Colonic mucosa (tissue), 4 donors: ENCODE data around the gene TMEM132D. TPM values are rescaled to one million over a fixed set of nuclear protein-coding genes. Genes with fewer than 3 reads are reported as not detected.

Experiments
- DNase-seq: peaks from one replicate; pipeline ENCODE4 v3.0.0-alpha.2; 2020
- H3K27ac ChIP-seq: fragments of 200-600 bp; one replicate; pipeline ENCODE4 v1.8.0; 2021
- H3K27me3 ChIP-seq: fragments of 200-600 bp; one replicate; pipeline ENCODE4 v1.8.0; 2021
- H3K36me3 ChIP-seq: fragments of 200-600 bp; one replicate; pipeline ENCODE4 v1.8.0; 2021
- H3K4me1 ChIP-seq: fragments of 200-600 bp; one replicate; pipeline ENCODE4 v1.8.0; 2021; ENCODE audit warnings: mild to moderate bottlenecking
- H3K4me3 ChIP-seq: fragments of 200-600 bp; one replicate; pipeline ENCODE4 v1.8.0; 2021
- H3K9ac ChIP-seq, 2 donors: one replicate each; pipeline ENCODE4 v1.7.0; 2013; ENCODE audit warnings: control low read depth in 2 of 2, low read depth in 2 of 2, low read length in 2 of 2
- H3K9me3 ChIP-seq: fragments of 200-600 bp; one replicate; pipeline ENCODE4 v1.8.0; 2021
- intact Hi-C: fragments of 100-400 bp; cut with DNase I; formaldehyde crosslinking; loops from one replicate; pipeline ENCODE4 v1.14.1; 2022
- total RNA-seq, 2 donors: library from RNA; stranded (reverse); fragmentation: NEBNext Ultra II Directional in 1 of 2; extraction: Animal tissue kit (Norgen Biotek cat#: 25700) in 1 of 2; gene quantifications; one replicate each; pipeline ENCODE4 v1.2.1, GENCODE V29; 2021
- TF ChIP-seq, protein P1 (sequence below): fragments of 200-600 bp; IDR thresholded peaks from one replicate; pipeline ENCODE4 v1.8.0; 2022; ENCODE audit warnings: antibody characterized with exemption, mild to moderate bottlenecking
- donor health status: healthy.
- donor health status: DM: no; HTN: no; CAD: no.
- donor health status: DM: no; HTN: no; CAD: no.

Gene TMEM132D
- total RNA-seq, 2 donors from 2014 or later, result 0.17 to 0.32 TPM

- Histone ChIP-seq H3K36me3 (no peaks in the 10 kb centered on the region), H3K4me1 (no peaks in the 10 kb centered on the region), H3K4me3 (no peak overlapping the region), H3K27me3 (no peaks in the 10 kb centered on the region), H3K9me3 (no peaks in the 10 kb centered on the region), H3K27ac (no peak overlapping the region), H3K9ac (no peak overlapping the region)
- intact Hi-C loops, result no loop called here
- DNase-seq, result no peak
- TF ChIP-seq, protein P1, sequence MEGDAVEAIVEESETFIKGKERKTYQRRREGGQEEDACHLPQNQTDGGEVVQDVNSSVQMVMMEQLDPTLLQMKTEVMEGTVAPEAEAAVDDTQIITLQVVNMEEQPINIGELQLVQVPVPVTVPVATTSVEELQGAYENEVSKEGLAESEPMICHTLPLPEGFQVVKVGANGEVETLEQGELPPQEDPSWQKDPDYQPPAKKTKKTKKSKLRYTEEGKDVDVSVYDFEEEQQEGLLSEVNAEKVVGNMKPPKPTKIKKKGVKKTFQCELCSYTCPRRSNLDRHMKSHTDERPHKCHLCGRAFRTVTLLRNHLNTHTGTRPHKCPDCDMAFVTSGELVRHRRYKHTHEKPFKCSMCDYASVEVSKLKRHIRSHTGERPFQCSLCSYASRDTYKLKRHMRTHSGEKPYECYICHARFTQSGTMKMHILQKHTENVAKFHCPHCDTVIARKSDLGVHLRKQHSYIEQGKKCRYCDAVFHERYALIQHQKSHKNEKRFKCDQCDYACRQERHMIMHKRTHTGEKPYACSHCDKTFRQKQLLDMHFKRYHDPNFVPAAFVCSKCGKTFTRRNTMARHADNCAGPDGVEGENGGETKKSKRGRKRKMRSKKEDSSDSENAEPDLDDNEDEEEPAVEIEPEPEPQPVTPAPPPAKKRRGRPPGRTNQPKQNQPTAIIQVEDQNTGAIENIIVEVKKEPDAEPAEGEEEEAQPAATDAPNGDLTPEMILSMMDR, result no peak
Measured at GRCh38 chr12:129779989-129780388, 123.8 kb downstream of the TMEM132D start.

- no peak for DNase-seq
- intact Hi-C loops, result no loop called here
- Histone ChIP-seq H3K4me3 (no peak overlapping the region), H3K27me3 (no peaks in the 10 kb centered on the region), H3K9ac (no peak overlapping the region), H3K9me3 (no peaks in the 10 kb centered on the region), H3K4me1 (no peaks in the 10 kb centered on the region), H3K36me3 (no peaks in the 10 kb centered on the region), H3K27ac (no peak overlapping the region)
- TF ChIP-seq, protein P1, result no peak
Measured at GRCh38 chr12:129779033-129779432, 124.8 kb downstream of the TMEM132D start.

- H3K4me1 ChIP-seq, result no peaks in the 10 kb centered on the region
- intact Hi-C loops, result no loop called here
- no peaks in the 10 kb centered on the region for H3K9me3 ChIP-seq
- H3K4me3 ChIP-seq, result no peak overlapping the region
- H3K36me3 ChIP-seq, result no peaks in the 10 kb centered on the region
- no peaks in the 10 kb centered on the region for H3K27me3 ChIP-seq
- no peak overlapping the region for H3K9ac ChIP-seq
- TF ChIP-seq, protein P1, result no peak
- DNase-seq, result no peak
- no peak overlapping the region for H3K27ac ChIP-seq
Measured at GRCh38 chr12:129776977-129777667, 126.7 kb downstream of the TMEM132D start.

GRCh38 chr12:129772501-129773493 is 131.0 kb downstream of the TMEM132D start:
- intact Hi-C loops, result no loop called here
- H3K4me3 ChIP-seq, result no peak overlapping the region
- no peak overlapping the region for H3K27ac ChIP-seq
- DNase-seq, result no peak
- no peaks in the 10 kb centered on the region for H3K4me1 ChIP-seq
- TF ChIP-seq, protein P1, result no peak
- no peaks in the 10 kb centered on the region for H3K36me3 ChIP-seq
- H3K9me3 ChIP-seq, result no peaks in the 10 kb centered on the region
- H3K27me3 ChIP-seq, result no peaks in the 10 kb centered on the region
- H3K9ac ChIP-seq, result no peak overlapping the region

- Histone ChIP-seq H3K4me3 (no peak overlapping the region), H3K9ac (no peak overlapping the region), H3K36me3 (no peaks in the 10 kb centered on the region), H3K9me3 (no peaks in the 10 kb centered on the region), H3K27me3 (no peaks in the 10 kb centered on the region), H3K4me1 (no peaks in the 10 kb centered on the region), H3K27ac (no peak overlapping the region)
- DNase-seq, result no peak
- TF ChIP-seq, protein P1, result no peak
- intact Hi-C loops, result no loop called here
Measured at GRCh38 chr12:129771238-129771637, 132.6 kb downstream of the TMEM132D start.
